ENCODE results near the gene CLBA1. TPM values are rescaled to one million over a fixed set of nuclear protein-coding genes. Genes with fewer than 3 reads are reported as not detected.
"Not testable (repeated sequence)": the region's sequence is repeated elsewhere in the genome, so short reads cannot be mapped to it uniquely, and the experiment has no call there.

The CLBA1 gene
- total and polyA plus RNA-seq, 2 donors (not counting 1 experiment from before 2014, with no cell fraction given), result 0.63 to 5.5 TPM

- POLR2A ChIA-PET, result not testable (repeated sequence)
Measured at GRCh38 chr14:104945986-104946965, 39.3 kb upstream of the CLBA1 start.

GRCh38 chr14:104947201-104947600 lies 38.4 kb upstream of the CLBA1 start:
- intact Hi-C loops (cut with micrococcal nuclease); H3K4me1 Mint-ChIP-seq; H3K27ac ChIP-seq (ENCODE audit: low read length in 2 of 2); H3K27me3 Mint-ChIP-seq; H3K9me3 ChIP-seq (ENCODE audit: control extremely low read depth in 1 of 3, control insufficient read depth in 2 of 3, insufficient read depth in 1 of 3, low read length in 2 of 3); CTCF ChIA-PET; H3K27me3 ChIP-seq (replicated peaks in 1 of 4; ENCODE audit: control extremely low read depth in 1 of 4, control insufficient read depth in 3 of 4, insufficient read depth in 4 of 4, low read length in 3 of 4); ATAC-seq (ENCODE audit: low read depth); H3K36me3 ChIP-seq (replicated peaks in 1 of 2; ENCODE audit: control extremely low read depth in 1 of 2, control insufficient read depth in 1 of 2, extremely low read depth in 1 of 2, insufficient read depth in 2 of 2, low read length in 1 of 2); H3K4me1 ChIP-seq (ENCODE audit: control insufficient read depth in 2 of 2, insufficient read depth in 2 of 2, low read length in 2 of 2); H3K4me2 ChIP-seq (replicated peaks; ENCODE audit: low read depth, low read length, poor library complexity, severe bottlenecking); H2AFZ ChIP-seq (ENCODE audit: insufficient read depth, low read depth, low read length, poor library complexity, severe bottlenecking); H3K9ac ChIP-seq (ENCODE audit: low read length); H3K4me3 Mint-ChIP-seq; H3K27ac Mint-ChIP-seq; POLR2A ChIA-PET; H3K9me3 Mint-ChIP-seq (ENCODE audit: insufficient read depth); H4K20me1 ChIP-seq (ENCODE audit: control insufficient read depth, insufficient read depth, low read length, poor library complexity, severe bottlenecking); H3K79me2 ChIP-seq (ENCODE audit: control insufficient read depth, insufficient read depth, low read length); DNase-seq; H3K4me3 ChIP-seq (ENCODE audit: control extremely low read depth in 1 of 5, extremely low read depth in 1 of 5, insufficient read depth in 1 of 5, low read depth in 2 of 5, low read length in 4 of 5): not testable (repeated sequence)
- 92% methylated on average over 13 of the region's 13 CpGs for WGBS (ENCODE audit: insufficient coverage)

More at GRCh38 chr14:104945986-104946965, 39.3 kb upstream of the CLBA1 start:
- H3K4me2 ChIP-seq (replicated peaks; ENCODE audit: low read depth, low read length, poor library complexity, severe bottlenecking); H2AFZ ChIP-seq (ENCODE audit: insufficient read depth, low read depth, low read length, poor library complexity, severe bottlenecking); DNase-seq; H3K9me3 Mint-ChIP-seq (ENCODE audit: insufficient read depth); H3K4me1 Mint-ChIP-seq; ATAC-seq (ENCODE audit: low read depth); H3K27me3 ChIP-seq (replicated peaks in 1 of 4; ENCODE audit: control extremely low read depth in 1 of 4, control insufficient read depth in 3 of 4, insufficient read depth in 4 of 4, low read length in 3 of 4); H3K79me2 ChIP-seq (ENCODE audit: control insufficient read depth, insufficient read depth, low read length); H3K9me3 ChIP-seq (ENCODE audit: control extremely low read depth in 1 of 3, control insufficient read depth in 2 of 3, insufficient read depth in 1 of 3, low read length in 2 of 3); H3K27ac ChIP-seq (ENCODE audit: low read length in 2 of 2); H3K4me3 ChIP-seq (ENCODE audit: control extremely low read depth in 1 of 5, extremely low read depth in 1 of 5, insufficient read depth in 1 of 5, low read depth in 2 of 5, low read length in 4 of 5); H4K20me1 ChIP-seq (ENCODE audit: control insufficient read depth, insufficient read depth, low read length, poor library complexity, severe bottlenecking); intact Hi-C loops (cut with micrococcal nuclease); H3K9ac ChIP-seq (ENCODE audit: low read length); H3K27me3 Mint-ChIP-seq; CTCF ChIA-PET; H3K4me1 ChIP-seq (ENCODE audit: control insufficient read depth in 2 of 2, insufficient read depth in 2 of 2, low read length in 2 of 2); H3K4me3 Mint-ChIP-seq; H3K27ac Mint-ChIP-seq; H3K36me3 ChIP-seq (replicated peaks in 1 of 2; ENCODE audit: control extremely low read depth in 1 of 2, control insufficient read depth in 1 of 2, extremely low read depth in 1 of 2, insufficient read depth in 2 of 2, low read length in 1 of 2): not testable (repeated sequence)
- 93% methylated on average over 25 of the region's 43 CpGs for WGBS (ENCODE audit: insufficient coverage)

GRCh38 chr14:104947881-104948735 lies 37.5 kb upstream of the CLBA1 start:
- H3K4me3 Mint-ChIP-seq, result not testable (repeated sequence)

More at GRCh38 chr14:104947881-104948735, 37.5 kb upstream of the CLBA1 start:
- H3K79me2 ChIP-seq (ENCODE audit: control insufficient read depth, insufficient read depth, low read length); H3K4me1 ChIP-seq (ENCODE audit: control insufficient read depth in 2 of 2, insufficient read depth in 2 of 2, low read length in 2 of 2); H3K4me1 Mint-ChIP-seq; H3K9ac ChIP-seq (ENCODE audit: low read length); DNase-seq; H2AFZ ChIP-seq (ENCODE audit: insufficient read depth, low read depth, low read length, poor library complexity, severe bottlenecking); ATAC-seq (ENCODE audit: low read depth); H3K36me3 ChIP-seq (replicated peaks in 1 of 2; ENCODE audit: control extremely low read depth in 1 of 2, control insufficient read depth in 1 of 2, extremely low read depth in 1 of 2, insufficient read depth in 2 of 2, low read length in 1 of 2); H3K27me3 ChIP-seq (replicated peaks in 1 of 4; ENCODE audit: control extremely low read depth in 1 of 4, control insufficient read depth in 3 of 4, insufficient read depth in 4 of 4, low read length in 3 of 4); H3K27ac Mint-ChIP-seq; H3K27ac ChIP-seq (ENCODE audit: low read length in 2 of 2); POLR2A ChIA-PET; H3K4me2 ChIP-seq (replicated peaks; ENCODE audit: low read depth, low read length, poor library complexity, severe bottlenecking); H3K27me3 Mint-ChIP-seq; intact Hi-C loops (cut with micrococcal nuclease); CTCF ChIA-PET; H3K4me3 ChIP-seq (ENCODE audit: control extremely low read depth in 1 of 5, extremely low read depth in 1 of 5, insufficient read depth in 1 of 5, low read depth in 2 of 5, low read length in 4 of 5); H3K9me3 ChIP-seq (ENCODE audit: control extremely low read depth in 1 of 3, control insufficient read depth in 2 of 3, insufficient read depth in 1 of 3, low read length in 2 of 3); H3K9me3 Mint-ChIP-seq (ENCODE audit: insufficient read depth); H4K20me1 ChIP-seq (ENCODE audit: control insufficient read depth, insufficient read depth, low read length, poor library complexity, severe bottlenecking): not testable (repeated sequence)
- WGBS (ENCODE audit: insufficient coverage), result 94% methylated on average over 31 of the region's 35 CpGs

Measured in B cell (primary cell).